NCI-H1417 treated with DMSO at 0.1 percent for 48 hours (cell line): ENCODE measurements around the gene STAC.
"Not testable (repeated sequence)": the region's sequence is repeated elsewhere in the genome, so short reads cannot be mapped to it uniquely, and the experiment has no call there.

ENCODE experiments used
- DNase-seq: peaks from one replicate; lab custom pipeline; 2025; lab: John Stamatoyannopoulos, UW

The STAC gene

DNA sequence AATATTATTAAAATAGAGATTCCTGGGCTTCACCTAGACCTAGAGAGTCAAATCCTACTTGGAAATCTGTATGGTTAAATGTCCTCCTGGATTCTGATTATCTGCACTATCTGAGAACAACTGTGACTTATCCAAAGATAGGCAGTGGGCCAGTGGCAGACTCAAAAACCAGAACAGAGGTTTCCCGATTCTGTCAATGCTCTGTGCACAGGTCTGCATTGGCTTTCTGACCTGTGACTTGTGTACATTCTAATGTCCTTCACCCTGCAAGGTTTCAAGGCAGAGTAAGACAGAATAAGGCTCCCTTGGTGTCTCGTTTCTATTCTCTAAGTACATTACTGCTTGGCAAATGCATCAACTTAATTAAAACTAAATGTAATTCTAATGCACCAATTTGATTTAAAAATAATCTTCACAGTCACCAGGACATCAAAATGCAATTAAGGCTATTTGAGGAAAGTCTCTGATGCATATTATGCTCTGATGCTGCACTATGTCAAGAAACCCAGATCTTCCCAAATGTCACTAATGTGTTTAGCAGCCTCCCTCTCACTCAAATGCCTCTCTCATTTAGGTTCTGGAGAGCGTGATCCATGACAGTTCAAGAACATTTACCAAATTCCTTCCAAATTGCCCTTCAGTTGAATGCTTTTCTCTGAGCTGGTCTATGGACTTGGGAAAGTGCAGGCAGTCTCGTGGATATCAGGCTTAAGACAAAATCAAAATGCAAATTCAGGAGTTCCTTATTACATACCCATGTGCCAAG is 140.1 kb downstream of the STAC start:
- DNase-seq: no peak

DNA sequence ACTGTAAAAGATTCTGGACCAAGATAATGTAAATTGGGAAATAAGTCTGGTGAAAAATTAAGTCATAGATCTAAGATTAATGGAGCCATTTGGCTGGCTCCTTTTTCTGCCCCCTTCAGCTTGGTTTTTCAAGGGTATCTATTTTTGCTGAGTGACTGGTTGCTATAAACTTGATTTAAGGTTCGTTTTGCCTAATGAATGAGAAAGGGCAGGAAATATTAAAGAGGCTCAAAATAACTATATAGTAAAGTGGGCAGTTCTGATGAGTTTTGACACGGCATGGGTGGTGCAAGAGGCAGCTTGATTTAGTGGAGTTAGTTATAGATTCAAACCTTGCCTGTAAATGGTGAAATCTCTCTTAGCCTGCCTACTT is 140.7 kb downstream of the STAC start:
- no peak for DNase-seq

DNA sequence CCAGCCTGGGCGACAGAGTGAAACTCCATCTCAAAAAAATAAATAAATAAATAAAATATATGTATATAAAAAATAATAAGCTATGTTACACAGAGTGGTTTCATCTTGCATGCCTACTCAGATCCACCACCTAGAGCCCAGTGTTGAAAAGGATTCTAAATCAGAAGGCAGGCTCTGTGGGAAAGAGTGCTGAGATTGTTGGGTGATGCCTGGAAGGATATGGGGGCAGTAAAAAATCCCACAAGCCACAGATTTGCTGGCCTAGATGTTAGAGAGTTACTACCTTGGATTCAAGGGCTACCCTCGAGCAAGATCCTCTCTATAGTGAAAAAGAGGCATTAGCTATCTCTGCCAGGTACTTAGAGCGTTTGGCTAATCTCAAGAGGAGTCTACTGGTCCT is 144.3 kb downstream of the STAC start:
- no peak for DNase-seq

DNA sequence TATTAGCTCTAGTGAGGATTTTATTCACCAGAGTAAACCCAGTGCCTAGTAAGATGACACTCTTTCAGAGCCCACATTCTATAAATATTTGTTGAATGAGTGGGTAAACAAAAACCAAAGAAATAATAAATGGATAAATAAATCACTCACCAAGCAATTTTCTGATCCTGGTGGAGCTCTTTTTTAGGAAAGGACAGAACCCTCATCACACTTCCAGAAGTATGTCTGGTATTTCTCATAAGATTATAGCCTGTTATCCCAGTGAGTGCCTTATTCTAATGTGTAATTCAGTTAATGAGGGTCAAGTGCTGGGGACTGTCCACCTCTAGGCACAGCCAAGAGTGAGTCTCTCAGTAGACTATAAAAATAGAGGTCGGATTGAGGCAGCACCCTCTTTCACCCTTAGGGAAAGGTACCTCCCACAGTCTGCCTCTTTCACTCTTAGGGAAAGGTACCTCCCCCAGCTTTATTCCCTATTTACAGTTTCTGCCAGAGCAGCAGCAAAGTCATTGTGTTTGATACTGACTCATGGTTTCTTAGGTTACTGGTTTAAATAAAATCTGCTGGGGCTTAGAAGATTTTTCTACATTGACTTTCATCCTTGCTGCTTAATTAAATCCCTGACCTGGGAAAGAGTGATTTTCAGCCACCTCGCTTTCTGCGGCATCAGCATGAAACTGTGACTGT is 145.0 kb downstream of the STAC start:
- DNase-seq: no peak

DNA sequence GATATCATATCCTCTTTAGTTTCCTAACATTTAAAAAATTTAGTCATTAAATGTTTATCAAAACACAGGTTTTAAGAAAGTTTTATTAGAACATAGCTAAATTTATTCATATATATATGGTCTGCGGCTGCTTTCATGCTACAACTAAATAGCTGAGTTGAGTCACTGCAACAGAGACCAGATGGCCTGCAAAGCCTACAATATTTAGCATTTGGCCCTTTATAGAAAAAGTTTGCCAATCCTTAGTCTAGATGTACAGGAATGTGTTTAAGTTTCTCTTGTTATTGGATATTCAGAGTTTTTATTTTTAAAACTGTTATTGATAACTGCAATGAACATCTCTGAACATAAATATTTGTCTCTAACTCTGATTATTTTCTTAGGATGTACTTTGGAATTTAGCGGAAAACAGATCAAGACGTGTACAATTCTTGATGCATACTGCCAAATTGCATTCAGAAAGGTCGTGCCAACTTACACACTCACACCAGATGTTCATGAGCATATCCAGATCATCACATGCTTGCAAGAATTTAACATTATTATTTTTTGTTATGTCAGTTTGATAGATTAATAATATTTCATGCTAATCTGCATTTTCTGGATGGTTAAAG is 157.9 kb downstream of the STAC start:
- DNase-seq: no peak

DNA sequence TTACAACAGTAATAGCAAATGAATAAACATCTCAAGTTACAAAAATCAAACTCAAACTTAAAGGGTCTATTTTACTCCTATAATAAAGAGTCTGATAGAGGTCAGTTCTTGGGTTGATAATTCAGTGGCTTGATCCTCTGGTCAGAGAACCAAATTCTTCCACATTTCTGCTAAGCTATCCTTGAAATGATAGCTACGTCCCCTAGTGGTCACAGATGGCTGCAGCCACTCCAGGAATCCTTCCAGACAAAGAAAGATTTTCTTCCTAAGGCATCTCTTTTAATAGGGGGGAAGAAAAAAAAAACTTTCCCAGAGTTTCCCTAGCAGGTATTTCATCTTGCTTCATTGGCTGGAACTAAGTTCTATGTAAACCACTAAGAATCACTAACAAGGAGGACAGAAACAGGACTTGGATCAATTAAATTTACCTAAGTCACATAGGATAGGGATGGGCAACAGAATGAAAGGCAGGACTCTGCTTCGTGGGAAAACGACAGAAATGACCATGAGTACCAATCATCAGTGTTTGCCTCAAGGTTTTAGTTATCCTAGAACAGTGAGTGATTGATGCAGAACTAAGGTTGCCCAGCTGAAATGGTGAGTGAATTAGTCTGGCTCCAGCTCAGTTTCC is 160.7 kb downstream of the STAC start:
- DNase-seq: no peak

DNA sequence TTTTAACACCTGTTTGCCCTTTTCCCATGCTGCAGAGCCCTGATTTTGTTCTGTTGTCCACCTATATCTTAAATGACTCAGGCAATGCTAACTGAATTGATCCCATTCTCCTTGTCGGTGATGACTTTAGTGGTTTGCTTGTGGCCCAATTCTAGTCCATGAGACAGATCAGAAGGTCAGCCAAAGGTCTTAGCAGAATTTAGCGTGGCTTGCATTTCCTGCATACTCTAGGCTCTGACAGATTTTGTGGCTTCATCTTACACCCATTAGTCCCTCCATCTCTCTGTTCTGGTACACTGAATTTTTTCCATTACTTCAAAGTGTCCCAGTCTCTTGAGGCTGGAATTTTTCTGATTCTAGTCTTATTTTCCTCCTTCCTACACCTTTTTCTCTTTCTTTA is 161.9 kb downstream of the STAC start:
- DNase-seq: no peak

DNA sequence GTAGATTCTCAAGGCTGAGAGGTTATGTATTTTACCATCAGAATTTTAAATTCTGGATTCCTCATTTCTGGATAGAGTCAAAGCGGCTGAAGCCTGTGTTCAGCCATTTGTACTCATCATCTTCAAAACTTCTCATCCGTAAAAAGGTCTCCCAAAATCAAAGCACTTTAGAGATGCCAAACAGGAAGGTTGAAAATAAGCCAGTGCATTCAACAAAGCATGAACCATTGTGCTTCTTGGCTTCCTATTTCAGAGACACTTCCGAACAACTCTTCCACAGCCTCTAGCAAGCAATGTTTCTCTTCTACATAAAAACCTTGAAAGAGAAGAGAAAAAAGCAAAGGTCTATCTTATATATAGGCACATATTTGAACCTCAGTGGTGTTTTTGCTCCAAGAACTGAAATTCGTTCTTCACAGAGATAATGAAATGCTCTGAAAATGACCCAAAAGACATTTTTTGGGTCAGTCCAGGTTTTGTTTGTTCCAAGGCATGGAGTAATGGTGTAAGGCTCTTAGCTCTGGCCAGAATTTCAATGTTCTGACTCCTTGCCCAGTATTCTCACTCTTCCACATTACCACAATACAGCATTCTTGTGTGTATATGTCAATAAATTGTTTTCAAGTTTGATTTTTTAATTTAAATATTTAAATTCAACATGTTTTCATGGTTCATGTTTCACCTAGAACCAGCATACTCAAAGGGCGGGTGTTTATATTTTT is 163.1 kb downstream of the STAC start:
- DNase-seq: no peak

DNA sequence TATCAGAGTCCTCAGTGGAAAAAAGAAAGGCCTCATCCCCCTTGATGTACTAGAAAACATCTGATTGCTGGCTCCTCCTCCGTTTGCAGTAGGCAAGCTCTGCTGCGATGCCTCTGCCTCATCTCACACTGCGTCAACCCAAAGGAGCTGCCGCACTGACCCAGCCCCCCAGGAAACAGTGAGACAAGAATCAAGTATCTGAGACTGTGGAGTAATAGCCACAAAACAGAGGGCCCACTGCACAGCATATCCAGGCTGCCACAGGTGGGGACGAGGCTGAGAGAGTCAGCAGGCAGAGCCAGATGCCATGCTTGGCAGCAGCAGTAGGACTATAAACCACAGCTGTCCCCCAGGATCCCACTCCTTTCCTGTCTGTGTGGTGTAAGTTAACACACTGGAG is 165.9 kb downstream of the STAC start:
- DNase-seq: no peak

DNA sequence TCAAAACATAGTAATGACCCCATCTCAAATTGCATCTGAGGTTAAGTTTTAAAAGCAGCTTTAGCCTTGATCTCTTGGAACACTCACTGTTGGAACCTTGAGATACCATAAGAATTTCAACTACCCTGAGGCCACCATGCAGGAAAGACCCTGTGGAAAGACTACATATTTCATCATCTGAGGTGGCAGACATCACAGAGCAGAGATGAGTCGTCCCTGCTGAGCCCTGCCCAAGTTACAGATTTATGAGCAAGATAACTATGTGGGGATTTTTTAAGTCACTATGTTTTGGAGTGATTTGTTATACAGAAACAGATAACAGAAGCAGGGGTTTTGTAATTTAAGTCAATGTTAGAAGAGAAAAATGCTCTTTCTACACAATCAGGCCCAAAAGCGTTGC is 168.4 kb downstream of the STAC start:
- no peak for DNase-seq

DNA sequence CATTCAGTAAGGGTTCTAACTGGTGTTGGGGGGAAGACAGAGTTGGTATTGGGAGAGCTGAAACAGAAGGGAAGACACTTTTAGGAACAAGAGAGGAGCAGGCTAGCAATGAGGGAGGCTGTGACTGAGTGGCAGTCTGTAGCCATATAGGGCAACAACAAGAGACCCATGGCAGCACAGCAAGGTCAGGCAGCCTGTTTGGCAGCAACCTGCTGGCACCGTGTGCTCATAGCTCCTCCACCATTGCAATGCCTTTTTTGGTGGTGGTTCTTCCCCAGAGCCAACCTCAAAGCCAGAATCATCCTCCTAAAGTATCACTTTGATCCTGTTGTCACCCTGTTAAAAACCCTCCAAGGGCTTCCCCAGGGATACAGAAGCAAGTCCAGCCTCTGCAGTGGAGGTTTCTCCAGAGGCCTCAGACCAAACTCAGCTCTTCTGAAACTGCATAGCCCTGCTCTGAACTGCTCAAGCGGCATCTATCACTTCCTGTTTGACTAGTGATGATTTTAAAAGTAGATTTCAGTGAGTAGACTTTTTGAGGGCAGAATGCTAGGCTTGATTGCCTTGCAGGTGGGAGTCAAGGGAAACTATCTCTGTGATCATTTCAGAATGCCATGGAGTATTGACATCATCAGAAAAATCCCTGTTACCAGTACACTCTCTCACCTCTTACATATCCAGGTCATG is 176.9 kb downstream of the STAC start:
- DNase-seq: no peak

DNA sequence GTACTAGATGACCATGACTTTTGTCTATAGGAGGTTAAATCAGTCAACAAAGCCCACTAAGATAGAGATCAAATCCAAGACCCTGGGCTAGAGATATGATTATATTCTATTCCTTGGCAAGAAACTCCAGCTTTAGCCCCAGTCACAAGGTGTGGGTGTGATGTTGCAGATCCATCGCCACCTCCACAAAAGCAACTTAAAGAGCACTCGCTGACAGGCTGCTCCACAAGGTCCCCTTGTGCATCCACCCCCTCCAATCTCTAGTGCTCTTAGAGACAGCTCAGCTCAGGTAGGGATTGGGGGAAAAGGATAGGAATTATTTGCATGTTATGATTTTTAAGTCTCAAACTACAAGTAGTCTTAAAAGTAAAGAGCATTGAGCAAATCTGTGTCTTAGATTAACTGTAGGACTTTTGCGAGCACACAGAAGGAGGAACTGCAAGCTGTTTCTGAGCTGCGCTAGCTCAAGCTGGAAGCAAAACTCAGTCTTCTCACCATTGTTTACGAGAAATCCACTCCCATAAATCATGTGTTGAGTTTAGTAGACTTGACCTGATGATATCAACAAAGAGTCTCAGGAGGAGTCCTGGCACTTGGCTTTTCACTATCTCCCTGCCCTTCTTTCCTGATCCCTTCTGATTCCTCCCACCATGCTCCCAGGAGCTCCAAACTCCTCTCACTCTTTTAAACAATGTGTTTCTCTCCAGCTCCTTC is 177.6 kb downstream of the STAC start:
- DNase-seq: no peak

DNA sequence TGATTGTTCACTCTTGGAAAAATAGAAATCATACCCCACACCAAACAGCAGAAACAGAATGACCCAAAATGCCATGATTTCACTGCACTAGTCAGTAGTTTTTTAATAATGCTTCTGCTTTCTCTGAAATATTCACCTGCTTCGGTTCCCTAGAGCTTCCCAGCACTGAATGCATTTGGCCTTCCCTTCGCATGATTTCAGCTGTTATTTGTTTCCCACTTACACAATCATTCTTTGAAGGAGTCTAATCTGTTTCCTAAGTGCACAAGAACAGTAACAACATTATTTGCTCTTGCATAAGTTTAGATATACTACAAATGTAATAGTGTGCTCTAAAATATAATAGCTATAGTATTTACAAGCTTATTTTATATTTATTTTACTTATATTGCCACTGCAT is 178.7 kb downstream of the STAC start:
- no peak for DNase-seq

DNA sequence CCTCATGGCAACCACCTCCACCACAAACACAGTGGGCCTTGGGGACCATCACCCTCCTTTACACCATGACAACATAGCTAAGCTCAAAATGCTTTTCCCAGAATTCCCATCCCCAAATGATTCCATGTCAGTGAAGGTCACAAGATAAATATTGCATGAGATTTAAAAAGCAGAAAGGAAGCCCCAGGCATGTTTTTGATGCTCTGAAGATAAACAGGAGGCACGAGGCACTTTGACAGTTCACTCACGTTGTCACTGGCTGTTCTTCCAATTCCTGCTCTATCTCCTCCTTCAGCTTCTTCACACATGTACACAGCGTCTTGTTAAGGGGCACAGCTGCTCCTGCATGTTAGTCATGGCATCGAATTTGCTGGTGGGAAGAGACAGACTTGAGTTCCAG is 180.4 kb downstream of the STAC start:
- DNase-seq: no peak

DNA sequence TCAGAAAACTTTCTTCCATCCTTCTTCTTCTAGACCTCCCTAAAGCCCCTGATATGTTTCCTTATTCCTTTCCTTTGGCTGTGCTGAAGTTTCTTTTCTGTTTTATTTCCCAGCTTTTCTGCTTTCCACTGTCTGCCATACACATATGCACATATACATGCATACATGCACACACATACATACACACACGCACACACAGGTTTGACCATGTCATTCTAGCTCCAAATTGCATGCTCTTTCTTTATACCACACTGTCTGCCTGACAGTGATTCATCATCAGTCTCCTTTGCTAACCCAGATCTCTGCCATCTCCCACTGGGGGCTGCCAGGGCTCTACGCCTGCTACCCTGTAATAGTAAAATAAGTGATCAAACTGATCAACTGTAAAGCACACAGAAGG is 181.3 kb downstream of the STAC start:
- DNase-seq: no peak

DNA sequence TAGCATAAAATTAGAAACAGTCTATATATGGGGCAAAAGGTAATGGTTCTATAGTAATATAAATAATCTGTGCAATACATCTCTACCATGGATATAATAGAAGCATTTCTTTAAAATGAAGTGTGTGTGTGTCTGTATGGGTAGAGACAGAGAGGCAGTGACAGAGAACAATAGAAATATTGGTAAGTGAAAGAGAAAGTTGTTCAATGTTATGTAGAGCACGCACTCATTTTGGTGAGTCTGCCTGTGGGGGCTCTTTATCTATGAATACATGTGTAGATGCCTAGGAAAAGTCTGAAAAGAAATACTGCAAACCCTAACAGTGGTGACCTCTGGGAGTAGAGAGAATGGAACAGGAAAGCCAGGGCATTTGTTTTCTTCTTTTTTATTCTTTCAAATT is 182.6 kb downstream of the STAC start:
- DNase-seq: no peak

DNA sequence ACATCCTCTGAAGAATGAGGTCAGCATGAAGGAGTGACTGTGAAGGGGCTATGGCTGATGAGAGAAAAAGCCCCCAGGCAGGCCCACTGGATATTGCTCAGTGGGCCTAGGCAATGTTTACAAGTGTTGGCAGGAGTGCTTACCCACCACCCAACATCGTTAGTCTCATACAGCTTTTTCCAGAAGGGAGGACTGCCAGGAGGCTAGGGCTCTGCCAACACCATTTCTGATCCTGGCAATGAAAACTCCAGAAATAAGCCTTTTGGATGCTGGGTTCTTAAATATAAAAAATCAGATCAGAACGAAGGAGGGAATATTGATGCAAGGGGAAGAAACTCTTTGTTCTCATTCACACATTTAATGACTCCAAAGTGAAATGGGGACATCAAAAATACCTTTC is 194.9 kb downstream of the STAC start:
- no peak for DNase-seq

DNA sequence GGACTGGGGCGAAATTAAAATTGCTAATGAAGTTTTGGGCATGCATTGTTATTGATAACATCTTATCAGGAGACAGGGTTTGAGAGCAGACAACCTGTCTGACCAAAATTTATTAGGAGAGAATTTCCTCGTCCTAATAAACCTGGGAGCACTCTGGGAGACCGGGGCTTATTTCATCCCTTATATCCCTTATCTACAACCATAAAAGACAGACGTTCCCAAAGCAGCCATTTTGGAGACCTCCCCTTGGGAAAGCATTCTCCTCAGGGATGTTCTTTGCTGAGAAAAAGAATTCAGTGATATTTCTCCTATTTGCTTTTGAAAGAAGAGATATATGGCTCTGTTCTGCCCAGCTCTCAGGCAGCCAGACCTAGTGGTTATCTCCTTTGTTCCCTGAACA is 198.1 kb downstream of the STAC start:
- DNase-seq: not testable (repeated sequence)

DNA sequence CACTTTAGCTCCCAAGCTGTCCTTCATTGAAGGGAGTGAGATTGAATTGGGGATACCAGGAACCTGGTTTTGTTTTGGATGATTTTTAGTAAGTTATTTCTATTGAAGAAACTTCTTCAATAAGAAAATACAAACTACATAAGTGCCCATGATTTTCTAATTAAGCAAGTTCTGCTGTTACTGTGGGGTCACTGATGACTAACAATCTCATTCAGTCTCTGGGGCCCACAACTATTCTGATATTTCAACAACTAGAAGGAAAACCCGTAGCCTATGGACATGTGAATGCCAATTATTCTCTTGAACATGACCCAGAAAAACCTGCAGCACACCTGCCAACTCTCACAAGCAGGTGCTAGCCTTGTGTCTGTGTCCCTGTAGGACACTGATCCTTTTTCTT is 199.4 kb downstream of the STAC start:
- DNase-seq: no peak

DNA sequence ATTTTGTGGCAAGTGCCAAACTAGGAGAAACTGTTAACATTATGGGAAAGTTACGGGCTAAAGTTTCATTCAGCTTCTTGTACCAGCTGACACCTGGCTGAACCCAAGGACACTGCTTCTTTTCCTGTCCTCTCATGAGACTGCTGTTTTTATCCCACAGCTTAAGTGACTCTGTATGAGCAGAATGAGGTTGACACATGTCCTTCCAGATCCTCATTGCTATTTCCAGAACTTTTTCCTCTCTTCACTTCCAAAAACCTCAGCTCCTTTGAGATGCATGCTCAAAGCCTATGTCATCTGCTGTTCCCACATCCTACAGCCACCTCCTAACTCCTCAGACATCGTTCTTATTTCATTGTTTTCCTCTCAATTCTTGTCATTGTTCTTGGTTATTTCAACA is 200.4 kb downstream of the STAC start:
- DNase-seq: no peak

DNA sequence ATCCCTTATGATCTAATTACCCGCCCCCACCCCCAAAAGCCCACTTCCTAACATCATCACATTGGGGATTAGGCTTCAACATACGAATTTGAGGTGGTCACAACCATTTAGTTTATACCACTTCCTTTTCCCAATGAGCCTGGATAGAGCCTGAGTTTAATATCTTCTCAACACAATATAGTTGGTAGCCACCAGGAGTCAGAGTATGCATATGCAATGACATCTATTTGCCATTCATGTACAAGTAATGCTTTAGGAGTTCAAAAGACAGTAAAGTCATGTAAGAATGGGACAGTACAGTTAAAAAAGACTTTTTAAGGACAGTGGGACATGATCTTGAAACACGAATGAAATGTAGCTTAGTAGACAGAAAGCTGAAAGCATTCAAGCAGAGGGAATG is 211.7 kb downstream of the STAC start:
- DNase-seq: no peak
